Upper lobe of right lung (tissue), 1 donor: ENCODE data around the gene ALOX5. TPM values are rescaled to one million over a fixed set of nuclear protein-coding genes. Genes with fewer than 3 reads are reported as not detected.

ENCODE experiments used
- ATAC-seq: fragments of 200-7000 bp; cut with Tn5 transposase; one replicate; pipeline ENCODE4 v1.9.1; 2020; ENCODE audit warnings: mild to moderate bottlenecking, moderate library complexity
- DNase-seq: peaks from one replicate; pipeline ENCODE4 v3.0.0-alpha.2; 2020
- H3K27ac ChIP-seq: fragments of 200-600 bp; one replicate; pipeline ENCODE4 v1.8.0; 2022
- H3K27me3 ChIP-seq: fragments of 200-600 bp; one replicate; pipeline ENCODE4 v1.8.0; 2022; ENCODE audit warnings: mild to moderate bottlenecking
- H3K36me3 ChIP-seq: fragments of 200-600 bp; one replicate; pipeline ENCODE4 v1.8.0; 2022
- H3K4me1 ChIP-seq: fragments of 200-600 bp; one replicate; pipeline ENCODE4 v1.8.0; 2022
- H3K4me3 ChIP-seq: fragments of 200-600 bp; one replicate; pipeline ENCODE4 v1.8.0; 2022; ENCODE audit warnings: mild to moderate bottlenecking
- H3K9me3 ChIP-seq: fragments of 200-600 bp; one replicate; pipeline ENCODE4 v1.8.0; 2022
- CTCF ChIP-seq: fragments of 200-600 bp; IDR thresholded peaks from one replicate; pipeline ENCODE4 v1.8.0; 2022; ENCODE audit warnings: antibody characterized with exemption
- intact Hi-C: fragments of 100-400 bp; cut with DNase I; formaldehyde crosslinking; loops from one replicate; pipeline ENCODE4 v1.11.0; 2022
- total RNA-seq: library from RNA; stranded (reverse); fragmentation: NEBNext Ultra II Directional; extraction: Animal tissue kit (Norgen Biotek cat#: 25700); gene quantifications from one replicate; pipeline ENCODE4 v1.2.1, GENCODE V29; 2021
- donor health status: DM: no; HTN: yes; CAD: no; lungs with severe emphysema.

Gene ALOX5
- total RNA-seq, 1 donor from 2014 or later, result 128 TPM

GRCh38 chr10:45443101-45444009 lies 69.3 kb downstream of the ALOX5 start:
- Histone ChIP-seq H3K4me3 (no peak overlapping the region), H3K27ac (no peak overlapping the region), H3K4me1 (no peaks in the 10 kb centered on the region), H3K36me3 (no peaks in the 10 kb centered on the region), H3K27me3 (no peaks in the 10 kb centered on the region), H3K9me3 (no peaks in the 10 kb centered on the region)
- ATAC-seq (peak; percentile 2), DNase-seq (peak; percentile 61)
- no peak for TF ChIP-seq CTCF
- intact Hi-C loops, result no loop called here

- intact Hi-C loops, result no loop called here
- DNase-seq (no peak), ATAC-seq (peak; percentile 2)
- TF ChIP-seq CTCF, result no peak
- no peaks in the 10 kb centered on the region for H3K27me3 ChIP-seq
- H3K4me3 ChIP-seq, result no peak overlapping the region
- H3K4me1 ChIP-seq, result no peaks in the 10 kb centered on the region
- H3K9me3 ChIP-seq, result no peaks in the 10 kb centered on the region
- H3K27ac ChIP-seq, result no peak overlapping the region
- H3K36me3 ChIP-seq, result no peaks in the 10 kb centered on the region
Observed at GRCh38 chr10:45444022-45444421, 70.0 kb downstream of the ALOX5 start.

- Histone ChIP-seq H3K4me3 (no peak overlapping the region), H3K36me3 (no peaks in the 10 kb centered on the region), H3K27ac (no peak overlapping the region), H3K4me1 (no peaks in the 10 kb centered on the region), H3K9me3 (no peaks in the 10 kb centered on the region), H3K27me3 (no peaks in the 10 kb centered on the region)
- TF ChIP-seq CTCF, result no peak
- DNase-seq, result no peak
- intact Hi-C loops, result no loop called here
- no peak for ATAC-seq
Observed at GRCh38 chr10:45444976-45445898, 71.2 kb downstream of the ALOX5 start.

GRCh38 chr10:45446858-45447257 lies 72.8 kb downstream of the ALOX5 start:
- Histone ChIP-seq H3K9me3 (no peaks in the 10 kb centered on the region), H3K4me3 (no peak overlapping the region), H3K27ac (no peak overlapping the region), H3K27me3 (no peaks in the 10 kb centered on the region), H3K36me3 (no peaks in the 10 kb centered on the region), H3K4me1 (no peaks in the 10 kb centered on the region)
- DNase-seq (no peak), ATAC-seq (no peak)
- intact Hi-C loops, result no loop called here
- TF ChIP-seq CTCF, result no peak

GRCh38 chr10:45447416-45447815 lies 73.4 kb downstream of the ALOX5 start:
- H3K27me3 ChIP-seq, result no peaks in the 10 kb centered on the region
- DNase-seq (no peak), ATAC-seq (no peak)
- no peaks in the 10 kb centered on the region for H3K4me1 ChIP-seq
- H3K27ac ChIP-seq, result no peak overlapping the region
- H3K9me3 ChIP-seq, result no peaks in the 10 kb centered on the region
- no peaks in the 10 kb centered on the region for H3K36me3 ChIP-seq
- H3K4me3 ChIP-seq, result no peak overlapping the region
- intact Hi-C loops, result no loop called here
- no peak for TF ChIP-seq CTCF
